ENCODE data around the gene OCLN.

OCLN gene

GRCh38 chr5:69528035-69528434 is 35.4 kb downstream of the OCLN start:
- no peak overlapping the region for H3K27ac ChIP-seq (replicated peaks)
- TF ChIP-seq CTCF (IDR thresholded peaks at IDR 0.05; ENCODE audit: insufficient read depth, low read length) = no peak
- no peak for TF ChIP-seq POLR2AphosphoS5 (IDR thresholded peaks at IDR 0.05; ENCODE audit: low read depth)
- TF ChIP-seq SPI1 (IDR thresholded peaks at IDR 0.05; ENCODE audit: borderline replicate concordance, low read depth) = no peak
- no peak for TF ChIP-seq REST (IDR thresholded peaks at IDR 0.05; ENCODE audit: insufficient replicate concordance, low read depth)
- no peak for TF ChIP-seq GABPA (IDR thresholded peaks at IDR 0.05; ENCODE audit: low read depth)
- H3K27me3 ChIP-seq (ENCODE audit: insufficient read depth, poor library complexity, severe bottlenecking) = no peaks in the 10 kb centered on the region
- H3K4me3 ChIP-seq (replicated peaks; ENCODE audit: insufficient read depth, low read length) = no peak overlapping the region
- no peak for DNase-seq (ENCODE audit: low read depth in 1 of 2, low spot score in 1 of 2)

- H3K27ac ChIP-seq (replicated peaks) = no peak overlapping the region
- H3K27me3 ChIP-seq (ENCODE audit: insufficient read depth, poor library complexity, severe bottlenecking) = no peaks in the 10 kb centered on the region
- no peak overlapping the region for H3K4me3 ChIP-seq (replicated peaks; ENCODE audit: insufficient read depth, low read length)
- TF ChIP-seq POLR2AphosphoS5 (IDR thresholded peaks at IDR 0.05; ENCODE audit: low read depth) = no peak
- no peak for TF ChIP-seq SPI1 (IDR thresholded peaks at IDR 0.05; ENCODE audit: borderline replicate concordance, low read depth)
- TF ChIP-seq GABPA (IDR thresholded peaks at IDR 0.05; ENCODE audit: low read depth) = no peak
- no peak for TF ChIP-seq REST (IDR thresholded peaks at IDR 0.05; ENCODE audit: insufficient replicate concordance, low read depth)
- no peak for TF ChIP-seq CTCF (IDR thresholded peaks at IDR 0.05; ENCODE audit: insufficient read depth, low read length)
- DNase-seq (ENCODE audit: low read depth in 1 of 2, low spot score in 1 of 2) = no peak
Measured at GRCh38 chr5:69528609-69529008, 36.0 kb downstream of the OCLN start.

GRCh38 chr5:69530561-69531405 is 38.2 kb downstream of the OCLN start:
- DNase-seq (ENCODE audit: low read depth in 1 of 2, low spot score in 1 of 2) = no peak
- Histone ChIP-seq H3K27ac (replicated peaks) (no peak overlapping the region), H3K4me3 (replicated peaks; ENCODE audit: insufficient read depth, low read length) (no peak overlapping the region), H3K27me3 (ENCODE audit: insufficient read depth, poor library complexity, severe bottlenecking) (no peaks in the 10 kb centered on the region)
- no peak for TF ChIP-seq CTCF (IDR thresholded peaks at IDR 0.05; ENCODE audit: insufficient read depth, low read length)
- TF ChIP-seq POLR2AphosphoS5 (IDR thresholded peaks at IDR 0.05; ENCODE audit: low read depth) = no peak
- TF ChIP-seq GABPA (IDR thresholded peaks at IDR 0.05; ENCODE audit: low read depth) = no peak
- TF ChIP-seq REST (IDR thresholded peaks at IDR 0.05; ENCODE audit: insufficient replicate concordance, low read depth) = no peak
- no peak for TF ChIP-seq SPI1 (IDR thresholded peaks at IDR 0.05; ENCODE audit: borderline replicate concordance, low read depth)

Measured in HL-60 (cell line).